Gastrocnemius medialis (tissue), 4 donors: ENCODE results near the gene ITPR3. TPM values are rescaled to one million over a fixed set of nuclear protein-coding genes. Genes with fewer than 3 reads are reported as not detected.

ENCODE experiments used
- ATAC-seq, 2 donors: fragments of 150-250 bp; one replicate each; pipeline ENCODE4 v1.9.1; 2016
- DNase-seq, 2 donors: peaks; one replicate each; pipeline ENCODE4 v3.0.0-alpha.2; 2019
- H3K27ac ChIP-seq, 4 donors: fragments of 200-600 bp; sonication (generic); 1 replicate in 1 of 4; 2 replicates in 3 of 4; pipeline ENCODE4 v1.5.1; 2016 to 2018; ENCODE audit warnings: mild to moderate bottlenecking in 2 of 4, moderate library complexity in 1 of 4
- H3K27me3 ChIP-seq, 3 donors: fragments of 200-600 bp; sonication (generic) in 2 of 3; 1 replicate in 1 of 3; 2 replicates in 2 of 3; pipeline versions ENCODE4 v1.5.1 to v1.6.0; 2016 to 2019; ENCODE audit warnings: mild to moderate bottlenecking in 1 of 3, moderate library complexity in 1 of 3
- H3K36me3 ChIP-seq, 2 donors: fragments of 200-600 bp; sonication (generic) in 1 of 2; one replicate each; pipeline ENCODE4 v1.5.1; 2017 to 2018
- H3K4me1 ChIP-seq, 2 donors: fragments of 200-600 bp; sonication (generic) in 1 of 2; one replicate each; pipeline ENCODE4 v1.5.1; 2016 to 2017; ENCODE audit warnings: mild to moderate bottlenecking in 2 of 2
- H3K4me3 ChIP-seq, 4 donors: fragments of 200-600 bp; sonication (generic) in 3 of 4; 1 replicate in 1 of 4; 2 replicates in 3 of 4; pipeline ENCODE4 v1.5.1; 2016 to 2019; ENCODE audit warnings: mild to moderate bottlenecking in 2 of 4
- H3K9me3 ChIP-seq, 3 donors: fragments of 200-600 bp; sonication (generic) in 2 of 3; 1 replicate in 1 of 3; 2 replicates in 2 of 3; pipeline ENCODE4 v1.5.1; 2016 to 2019
- POLR2A ChIP-seq, 2 donors: fragments of 450-650 bp; IDR thresholded peaks; one replicate each; pipeline ENCODE4 v1.6.1; 2017; ENCODE audit warnings: antibody characterized with exemption in 2 of 2, mild to moderate bottlenecking in 2 of 2, moderate library complexity in 2 of 2
- in situ Hi-C, 4 donors: fragments of 200-750 bp; cut with MboI; loops; one replicate each; pipeline versions ENCODE4 v1.15.0 to v1.8.0; 2017; ENCODE audit warnings: low sequenced_read_pairs in 4 of 4
- intact Hi-C: fragments of 100-400 bp; cut with DNase I; formaldehyde crosslinking; loops from one replicate; pipeline ENCODE4 v1.15.1; 2023; ENCODE audit warnings: low total_unique reads
- total RNA-seq, 4 donors: library from RNA; depleted of rRNA; stranded (reverse); fragments of >200 nt; gene quantifications; one replicate each; pipeline versions ENCODE4 v1.1.0 to v1.2.3, GENCODE V29; 2016
- TF ChIP-seq, protein P1 (sequence below), 5 experiments: fragments of 450-650 bp in 3 of 5; fragments of 200-600 bp in 2 of 5; sonication (generic) in 2 of 5; IDR thresholded peaks in 4 of 5; conservative IDR thresholded peaks in 1 of 5; 1 replicate in 4 of 5; 2 replicates in 1 of 5; pipeline ENCODE4 v1.5.1; 2016 to 2019; ENCODE audit warnings: antibody characterized with exemption in 5 of 5, mild to moderate bottlenecking in 3 of 5, moderate library complexity in 3 of 5

ITPR3 gene
- total RNA-seq, 4 donors from 2014 or later, result 1.9 to 6.8 (median 4.2) TPM

DNA sequence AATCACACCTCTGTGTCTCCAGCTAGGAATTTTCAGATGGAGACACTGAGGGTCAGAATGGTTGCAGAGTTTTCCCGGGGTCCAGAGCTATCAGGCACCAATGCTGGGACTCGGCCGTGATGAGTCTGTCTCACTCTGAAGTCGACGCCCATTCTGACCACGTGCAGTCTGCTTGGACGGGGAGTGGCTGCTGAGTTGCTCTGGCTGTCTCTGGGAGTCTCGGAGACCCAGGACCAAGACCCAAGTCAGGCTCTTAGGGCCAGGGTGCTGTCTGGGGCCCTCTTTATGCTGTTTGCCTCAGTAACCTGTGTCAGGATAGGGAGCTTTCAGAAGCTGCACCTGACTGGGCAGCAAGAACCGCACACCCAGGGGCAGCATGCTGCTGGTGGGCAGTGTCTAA lies 121.0 kb downstream of the ITPR3 start:
- H3K4me1 ChIP-seq, result peaks cover 36 to 47% of the 10 kb centered on the region in 2 donors
- H3K27me3 ChIP-seq, result no peaks in the 10 kb centered on the region
- intact Hi-C loops, result loop anchor here (5.0 to 10.0 kb wide), 2 partner anchors 1623 to 1925 kb away; partner anchors contain the start of genes HSPA1A and HSPA1L
- TF ChIP-seq POLR2A (IDR thresholded peaks at IDR 0.05), result peak in 1 of 2 donors; percentile 79
- TF ChIP-seq, protein P1, sequence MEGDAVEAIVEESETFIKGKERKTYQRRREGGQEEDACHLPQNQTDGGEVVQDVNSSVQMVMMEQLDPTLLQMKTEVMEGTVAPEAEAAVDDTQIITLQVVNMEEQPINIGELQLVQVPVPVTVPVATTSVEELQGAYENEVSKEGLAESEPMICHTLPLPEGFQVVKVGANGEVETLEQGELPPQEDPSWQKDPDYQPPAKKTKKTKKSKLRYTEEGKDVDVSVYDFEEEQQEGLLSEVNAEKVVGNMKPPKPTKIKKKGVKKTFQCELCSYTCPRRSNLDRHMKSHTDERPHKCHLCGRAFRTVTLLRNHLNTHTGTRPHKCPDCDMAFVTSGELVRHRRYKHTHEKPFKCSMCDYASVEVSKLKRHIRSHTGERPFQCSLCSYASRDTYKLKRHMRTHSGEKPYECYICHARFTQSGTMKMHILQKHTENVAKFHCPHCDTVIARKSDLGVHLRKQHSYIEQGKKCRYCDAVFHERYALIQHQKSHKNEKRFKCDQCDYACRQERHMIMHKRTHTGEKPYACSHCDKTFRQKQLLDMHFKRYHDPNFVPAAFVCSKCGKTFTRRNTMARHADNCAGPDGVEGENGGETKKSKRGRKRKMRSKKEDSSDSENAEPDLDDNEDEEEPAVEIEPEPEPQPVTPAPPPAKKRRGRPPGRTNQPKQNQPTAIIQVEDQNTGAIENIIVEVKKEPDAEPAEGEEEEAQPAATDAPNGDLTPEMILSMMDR (IDR thresholded peaks at IDR 0.05 in 4 of 5, conservative IDR thresholded peaks at IDR 0.05 in 1 of 5), result no peak
- in situ Hi-C loops, result loop anchor here in 1 of 4 donors (25.0 kb wide), 1 partner anchor 545 kb away; no protein-coding TSS in a partner anchor
- no peaks in the 10 kb centered on the region for H3K9me3 ChIP-seq
- peaks cover 0 to 39% of the 10 kb centered on the region in 2 donors for H3K36me3 ChIP-seq
- ATAC-seq (no peak), DNase-seq (peak; percentile 73 to 84)
- peak overlapping the region; percentile 98 to 100 (median 100) for H3K27ac ChIP-seq
- peak overlapping the region; percentile 59 to 88 (median 76) for H3K4me3 ChIP-seq

DNA sequence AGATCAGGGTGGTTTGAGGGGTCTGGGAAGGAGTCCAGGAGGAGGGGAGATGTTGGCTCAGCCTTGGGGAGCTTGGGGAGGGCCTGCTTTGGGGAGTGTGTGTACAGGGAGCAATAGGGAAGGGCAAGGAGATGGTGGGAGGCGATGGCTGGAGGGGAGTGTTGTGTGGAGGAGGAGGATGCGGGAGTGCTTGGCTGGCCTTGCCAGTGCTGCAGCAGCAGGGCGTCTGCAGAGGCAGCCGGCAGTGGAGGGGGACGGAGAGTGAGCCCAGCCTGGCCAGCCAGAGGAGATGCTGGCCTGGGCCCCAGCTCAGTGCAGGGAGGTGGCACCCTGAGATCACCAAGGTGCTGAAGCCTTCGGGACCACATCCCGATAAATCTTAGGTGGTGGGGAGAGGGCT lies 121.7 kb downstream of the ITPR3 start:
- Histone ChIP-seq H3K9me3 (no peaks in the 10 kb centered on the region), H3K27ac (peak overlapping the region; percentile 98 to 100 (median 100)), H3K36me3 (peaks cover 0 to 38% of the 10 kb centered on the region in 2 donors), H3K27me3 (no peaks in the 10 kb centered on the region), H3K4me1 (peaks cover 28 to 43% of the 10 kb centered on the region in 2 donors), H3K4me3 (peak overlapping the region; percentile 59 to 88 (median 76))
- in situ Hi-C loops, result loop anchor here in 1 of 4 donors (25.0 kb wide), 1 partner anchor 544 kb away; no protein-coding TSS in a partner anchor
- ATAC-seq (no peak), DNase-seq (peak in 1 of 2 donors; percentile 61)
- intact Hi-C loops, result loop anchor here (5.0 to 10.0 kb wide), 2 partner anchors 1622 to 1926 kb away; partner anchors contain the start of genes HSPA1A and HSPA1L
- no peak for TF ChIP-seq POLR2A (IDR thresholded peaks at IDR 0.05)
- TF ChIP-seq, protein P1 (IDR thresholded peaks at IDR 0.05 in 4 of 5, conservative IDR thresholded peaks at IDR 0.05 in 1 of 5), result no peak

DNA sequence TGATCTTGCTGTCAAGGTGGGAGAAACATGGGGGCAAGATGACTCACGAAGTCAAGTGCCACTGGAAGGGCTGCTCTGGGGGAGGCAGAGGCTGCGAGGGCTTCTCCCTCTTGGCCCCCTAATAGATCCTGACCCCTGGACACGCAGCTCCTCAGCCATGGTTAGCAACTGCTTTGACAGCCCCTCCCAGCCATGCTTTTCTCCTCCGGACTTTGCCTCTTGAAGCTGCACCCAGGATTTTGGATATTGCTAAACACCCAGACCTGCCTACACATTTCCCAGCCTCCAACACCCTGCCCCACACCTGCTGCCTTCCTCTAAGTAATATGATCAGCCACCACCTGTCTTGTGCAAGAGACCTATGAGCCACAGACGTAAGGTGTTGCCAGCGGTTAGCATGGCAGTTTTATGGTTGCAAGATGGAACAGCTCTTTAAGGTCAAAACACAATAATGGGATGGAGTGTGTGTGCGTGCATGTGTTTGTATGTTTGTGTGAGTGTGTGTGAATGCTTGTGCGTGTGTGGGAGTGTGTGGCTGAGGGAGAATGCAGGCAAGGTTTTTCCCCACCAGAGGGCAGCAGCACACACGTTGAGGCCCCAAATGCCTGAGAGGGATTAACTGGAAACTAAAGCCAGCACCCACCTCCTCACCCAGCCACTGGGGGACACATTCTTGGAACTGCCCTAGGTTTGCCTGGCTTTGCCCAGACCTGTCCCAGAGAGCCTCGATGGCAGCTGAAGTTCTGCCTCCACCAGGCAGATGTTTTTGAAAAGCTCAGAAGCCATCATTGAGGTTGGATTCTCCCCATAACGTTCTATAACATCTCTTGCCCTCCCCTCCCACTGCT lies 123.1 kb downstream of the ITPR3 start:
- peak; percentile 89 to 96 for DNase-seq
- in situ Hi-C loops, result loop anchor here in 1 of 4 donors (25.0 kb wide), 1 partner anchor 543 kb away; no protein-coding TSS in a partner anchor

DNA sequence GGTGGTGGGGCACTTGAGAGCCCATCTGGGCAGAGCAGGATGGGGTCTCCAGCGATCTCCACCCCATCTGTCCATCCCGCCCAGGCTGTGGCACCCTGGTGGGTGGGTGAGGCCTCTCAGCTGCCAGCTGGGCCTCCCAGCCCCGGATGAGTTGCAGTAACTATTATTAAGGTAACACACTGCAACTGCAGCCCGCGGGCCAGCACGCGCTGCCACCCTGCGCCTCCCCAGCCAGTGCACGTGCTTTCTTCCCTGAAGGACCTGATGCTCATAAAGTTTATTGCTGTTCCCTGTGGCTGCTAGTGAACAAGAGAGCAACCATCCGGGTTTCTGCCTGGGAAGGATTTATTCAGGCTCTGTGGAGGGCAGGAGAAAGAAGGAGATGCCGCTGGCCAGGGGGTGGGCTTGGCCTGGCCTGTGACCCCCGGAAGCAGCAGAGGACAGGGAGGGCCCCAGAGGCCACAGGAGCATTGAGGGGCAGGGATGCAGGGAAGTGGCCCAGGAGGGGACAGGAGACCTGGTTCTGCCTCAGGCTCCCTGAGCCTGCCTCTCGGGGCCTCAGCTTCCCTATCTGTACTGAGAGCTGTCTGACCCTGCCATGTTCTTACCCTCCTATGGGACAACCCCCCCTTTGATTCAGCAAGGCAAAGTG lies 123.9 kb downstream of the ITPR3 start:
- intact Hi-C loops, result loop anchor here (1.0 to 10.0 kb wide), 4 partner anchors 17 to 1982 kb away; partner anchors contain the start of genes HSPA1A and HSPA1L
- in situ Hi-C loops, result loop anchor here in 1 of 4 donors (25.0 kb wide), 1 partner anchor 542 kb away; no protein-coding TSS in a partner anchor
- peaks cover 8 to 32% of the 10 kb centered on the region in 2 donors for H3K4me1 ChIP-seq
- H3K4me3 ChIP-seq, result peak overlapping the region; percentile 66 to 88 (median 79)
- TF ChIP-seq, protein P1 (IDR thresholded peaks at IDR 0.05 in 4 of 5, conservative IDR thresholded peaks at IDR 0.05 in 1 of 5), result no peak
- TF ChIP-seq POLR2A (IDR thresholded peaks at IDR 0.05), result peak in 1 of 2 donors; percentile 77
- peak overlapping the region; percentile 98 to 100 (median 100) for H3K27ac ChIP-seq
- no peaks in the 10 kb centered on the region for H3K9me3 ChIP-seq
- H3K27me3 ChIP-seq, result no peaks in the 10 kb centered on the region
- no peak for ATAC-seq
- peaks cover 0 to 21% of the 10 kb centered on the region in 2 donors for H3K36me3 ChIP-seq
- DNase-seq, result peak in 1 of 2 donors; percentile 87

More for the DNA sequence above, 123.1 kb downstream of the ITPR3 start:
- H3K9me3 ChIP-seq, result no peaks in the 10 kb centered on the region
- H3K27me3 ChIP-seq, result no peaks in the 10 kb centered on the region
- peaks cover 0 to 27% of the 10 kb centered on the region in 2 donors for H3K36me3 ChIP-seq
- peaks cover 15 to 32% of the 10 kb centered on the region in 2 donors for H3K4me1 ChIP-seq
- intact Hi-C loops, result loop anchor here (1.0 to 10.0 kb wide), 3 partner anchors 18 to 1927 kb away; partner anchors contain the start of genes HSPA1A and HSPA1L
- TF ChIP-seq, protein P1 (IDR thresholded peaks at IDR 0.05 in 4 of 5, conservative IDR thresholded peaks at IDR 0.05 in 1 of 5), result peak; percentile 91 to 98 (median 98)
- TF ChIP-seq POLR2A (IDR thresholded peaks at IDR 0.05), result peak in 1 of 2 donors; percentile 78
- ATAC-seq, result peak; percentile 28 to 35
- peak overlapping the region; percentile 98 to 100 (median 100) for H3K27ac ChIP-seq
- H3K4me3 ChIP-seq, result peak overlapping the region; percentile 66 to 88 (median 79)
